Colonic mucosa (tissue), 4 donors: Measurements from ENCODE around the gene MRPL53. TPM values are rescaled to one million over a fixed set of nuclear protein-coding genes. Genes with fewer than 3 reads are reported as not detected.

Experiments
- DNase-seq: peaks from one replicate; pipeline ENCODE4 v3.0.0-alpha.2; 2020
- H3K27ac ChIP-seq: fragments of 200-600 bp; one replicate; pipeline ENCODE4 v1.8.0; 2021
- H3K27me3 ChIP-seq: fragments of 200-600 bp; one replicate; pipeline ENCODE4 v1.8.0; 2021
- H3K36me3 ChIP-seq: fragments of 200-600 bp; one replicate; pipeline ENCODE4 v1.8.0; 2021
- H3K4me1 ChIP-seq: fragments of 200-600 bp; one replicate; pipeline ENCODE4 v1.8.0; 2021; ENCODE audit warnings: mild to moderate bottlenecking
- H3K4me3 ChIP-seq: fragments of 200-600 bp; one replicate; pipeline ENCODE4 v1.8.0; 2021
- H3K9ac ChIP-seq, 2 donors: one replicate each; pipeline ENCODE4 v1.7.0; 2013; ENCODE audit warnings: control low read depth in 2 of 2, low read depth in 2 of 2, low read length in 2 of 2
- H3K9me3 ChIP-seq: fragments of 200-600 bp; one replicate; pipeline ENCODE4 v1.8.0; 2021
- intact Hi-C: fragments of 100-400 bp; cut with DNase I; formaldehyde crosslinking; loops from one replicate; pipeline ENCODE4 v1.14.1; 2022
- total RNA-seq, 2 donors: library from RNA; stranded (reverse); fragmentation: NEBNext Ultra II Directional in 1 of 2; extraction: Animal tissue kit (Norgen Biotek cat#: 25700) in 1 of 2; gene quantifications; one replicate each; pipeline ENCODE4 v1.2.1, GENCODE V29; 2021
- TF ChIP-seq, protein P1 (sequence below): fragments of 200-600 bp; IDR thresholded peaks from one replicate; pipeline ENCODE4 v1.8.0; 2022; ENCODE audit warnings: antibody characterized with exemption, mild to moderate bottlenecking
- donor health status: healthy.
- donor health status: DM: no; HTN: no; CAD: no.
- donor health status: DM: no; HTN: no; CAD: no.

Gene MRPL53
- total RNA-seq, 2 donors from 2014 or later, result 64.6 to 90.3 TPM

DNA sequence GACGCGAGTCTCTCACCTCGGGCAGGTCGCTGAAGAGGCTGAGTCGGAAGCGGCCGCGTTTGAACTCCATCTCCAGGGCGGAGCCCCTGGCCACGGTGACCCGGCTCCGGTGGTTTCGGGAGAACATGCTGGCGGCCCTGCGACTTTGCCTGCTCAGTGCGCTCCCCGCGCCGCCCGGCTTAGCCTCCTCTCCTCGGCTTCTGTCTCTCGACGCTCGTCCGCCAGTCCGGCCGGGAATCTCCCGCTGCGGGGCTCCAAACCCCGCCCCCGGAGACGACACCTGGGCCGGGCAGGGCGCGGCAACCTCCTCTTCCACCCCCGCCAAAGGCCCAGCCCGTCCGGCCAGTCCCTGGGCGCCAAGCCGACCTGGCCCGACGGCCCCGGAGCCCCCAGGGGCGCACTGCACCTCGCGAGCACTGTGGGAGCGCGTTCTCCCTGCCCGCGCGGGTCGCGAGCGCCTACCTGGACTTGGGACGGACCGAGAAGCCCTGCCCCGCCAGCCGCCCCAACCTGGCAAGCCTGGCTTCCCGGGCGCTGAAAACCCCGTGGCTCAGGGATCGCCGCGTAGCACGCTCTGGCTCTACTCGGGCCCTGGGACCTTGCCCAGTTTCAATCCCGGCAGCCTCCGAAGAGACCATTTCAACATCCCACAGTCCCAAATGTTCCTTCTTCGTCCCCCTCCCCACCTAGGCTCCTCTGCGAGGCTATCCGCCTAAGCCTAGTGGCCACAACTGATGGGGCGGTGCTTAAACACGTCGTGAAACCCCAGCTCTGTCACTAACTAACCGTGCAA is 30.6 kb downstream of the MRPL53 start, which contains the start of gene RTKN:
TSS of gene RTKN (minus strand) at position 248 of the 793 bp plus-strand sequence. CDS start at position 127, 121 bp downstream.
- H3K27ac ChIP-seq, result peak within 1 kb of the TSS; percentile 90
- DNase-seq, result peak; percentile 84
- no peaks in the 10 kb centered on the region for H3K36me3 ChIP-seq
- H3K4me1 ChIP-seq, result peaks cover 5% of the 10 kb centered on the region
- H3K9me3 ChIP-seq, result no peaks in the 10 kb centered on the region
- intact Hi-C loops, result no loop called here
- no peaks in the 10 kb centered on the region for H3K27me3 ChIP-seq
- H3K9ac ChIP-seq, result peak within 1 kb of the TSS; percentile 72 to 91
- TF ChIP-seq, protein P1, sequence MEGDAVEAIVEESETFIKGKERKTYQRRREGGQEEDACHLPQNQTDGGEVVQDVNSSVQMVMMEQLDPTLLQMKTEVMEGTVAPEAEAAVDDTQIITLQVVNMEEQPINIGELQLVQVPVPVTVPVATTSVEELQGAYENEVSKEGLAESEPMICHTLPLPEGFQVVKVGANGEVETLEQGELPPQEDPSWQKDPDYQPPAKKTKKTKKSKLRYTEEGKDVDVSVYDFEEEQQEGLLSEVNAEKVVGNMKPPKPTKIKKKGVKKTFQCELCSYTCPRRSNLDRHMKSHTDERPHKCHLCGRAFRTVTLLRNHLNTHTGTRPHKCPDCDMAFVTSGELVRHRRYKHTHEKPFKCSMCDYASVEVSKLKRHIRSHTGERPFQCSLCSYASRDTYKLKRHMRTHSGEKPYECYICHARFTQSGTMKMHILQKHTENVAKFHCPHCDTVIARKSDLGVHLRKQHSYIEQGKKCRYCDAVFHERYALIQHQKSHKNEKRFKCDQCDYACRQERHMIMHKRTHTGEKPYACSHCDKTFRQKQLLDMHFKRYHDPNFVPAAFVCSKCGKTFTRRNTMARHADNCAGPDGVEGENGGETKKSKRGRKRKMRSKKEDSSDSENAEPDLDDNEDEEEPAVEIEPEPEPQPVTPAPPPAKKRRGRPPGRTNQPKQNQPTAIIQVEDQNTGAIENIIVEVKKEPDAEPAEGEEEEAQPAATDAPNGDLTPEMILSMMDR, result no peak
- peak within 1 kb of the TSS; percentile 46 for H3K4me3 ChIP-seq

DNA sequence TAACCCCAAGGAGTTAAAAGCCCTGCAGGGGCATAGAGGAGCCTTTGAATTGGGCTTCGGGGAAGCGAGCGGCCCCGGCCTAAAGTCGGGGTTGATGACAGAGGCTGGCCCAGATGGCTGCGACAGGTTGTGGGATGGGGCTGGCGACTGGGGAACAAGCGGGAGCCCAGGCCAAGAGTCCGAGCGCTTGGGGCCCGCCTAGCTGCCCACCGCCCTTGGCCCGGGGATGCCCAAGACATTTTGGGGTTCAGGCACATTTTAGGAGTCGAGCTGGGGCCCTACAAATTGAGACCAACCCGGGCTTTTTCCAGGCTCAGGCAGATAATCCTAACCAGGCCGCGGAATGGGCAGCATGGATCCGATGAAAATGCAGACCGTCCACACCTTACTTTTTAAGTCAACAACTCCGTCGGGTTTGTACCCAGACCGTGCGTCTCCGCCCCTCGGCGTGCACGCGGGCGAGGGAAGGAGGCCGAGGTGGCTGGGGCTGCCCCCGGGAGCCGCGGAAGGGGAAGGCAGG is 31.2 kb downstream of the MRPL53 start:
- peak overlapping the region; percentile 90 for H3K27ac ChIP-seq
- no peaks in the 10 kb centered on the region for H3K27me3 ChIP-seq
- no peaks in the 10 kb centered on the region for H3K9me3 ChIP-seq
- H3K4me1 ChIP-seq, result peaks cover 5% of the 10 kb centered on the region
- H3K4me3 ChIP-seq, result peak overlapping the region; percentile 46
- intact Hi-C loops, result no loop called here
- peak; percentile 60 for DNase-seq
- peak overlapping the region; percentile 72 to 91 for H3K9ac ChIP-seq
- TF ChIP-seq, protein P1, result no peak
- H3K36me3 ChIP-seq, result no peaks in the 10 kb centered on the region

- Histone ChIP-seq H3K9ac (peak overlapping the region; percentile 72 to 91), H3K9me3 (no peaks in the 10 kb centered on the region), H3K27me3 (no peaks in the 10 kb centered on the region), H3K36me3 (no peaks in the 10 kb centered on the region), H3K27ac (peak overlapping the region; percentile 90), H3K4me3 (peak overlapping the region; percentile 46), H3K4me1 (peaks cover 5% of the 10 kb centered on the region)
- peak; percentile 90 for DNase-seq
- intact Hi-C loops, result no loop called here
- TF ChIP-seq, protein P1, result no peak
Measured at GRCh38 chr2:74440378-74441169, 31.9 kb downstream of the MRPL53 start.

- Histone ChIP-seq H3K27me3 (no peaks in the 10 kb centered on the region), H3K27ac (peak overlapping the region; percentile 90), H3K9me3 (no peaks in the 10 kb centered on the region), H3K4me1 (peaks cover 5% of the 10 kb centered on the region), H3K36me3 (no peaks in the 10 kb centered on the region), H3K4me3 (peak overlapping the region; percentile 46), H3K9ac (peak overlapping the region; percentile 72 to 91)
- DNase-seq, result peak; percentile 63
- TF ChIP-seq, protein P1, result no peak
- intact Hi-C loops, result no loop called here
Measured at GRCh38 chr2:74439803-74440377, 32.6 kb downstream of the MRPL53 start.

DNA sequence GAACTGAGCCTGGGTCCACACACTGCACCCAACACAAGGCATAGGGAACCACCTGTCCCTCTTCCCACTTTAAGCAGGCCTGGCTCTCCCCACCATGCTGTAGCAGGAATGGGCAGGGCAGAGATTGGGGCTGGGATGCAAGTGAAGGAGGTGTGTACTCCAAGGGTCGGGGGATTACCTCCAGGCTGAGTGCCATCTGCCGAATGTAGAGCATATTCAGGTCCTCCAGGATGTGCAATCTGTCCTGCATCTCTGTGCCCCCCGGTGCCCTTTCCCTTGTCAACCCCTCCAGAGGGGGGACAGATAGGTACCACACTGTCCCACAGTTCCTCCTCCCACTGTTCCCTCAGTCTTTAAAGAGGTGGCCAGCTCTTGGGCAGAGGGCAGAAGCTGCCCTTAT is 33.1 kb downstream of the MRPL53 start:
- no peaks in the 10 kb centered on the region for H3K27me3 ChIP-seq
- H3K4me3 ChIP-seq, result peak overlapping the region; percentile 46
- no peak for DNase-seq
- peak overlapping the region; percentile 72 to 91 for H3K9ac ChIP-seq
- TF ChIP-seq, protein P1, result no peak
- peak overlapping the region; percentile 90 for H3K27ac ChIP-seq
- H3K36me3 ChIP-seq, result no peaks in the 10 kb centered on the region
- H3K9me3 ChIP-seq, result no peaks in the 10 kb centered on the region
- intact Hi-C loops, result no loop called here
- peaks cover 5% of the 10 kb centered on the region for H3K4me1 ChIP-seq
